ENCODE results near the gene COL2A1. TPM values are rescaled to one million over a fixed set of nuclear protein-coding genes. Genes with fewer than 3 reads are reported as not detected.

The COL2A1 gene
- total RNA-seq (under 1 TPM in 1 of 2 donors, not detected in 1; 0.06 TPM), polyA plus RNA-seq (ENCODE audit: insufficient read length in 6 of 6) (10 to 100 TPM; 66.1 to 91.3 (median 71.3) TPM)
- long read RNA-seq, donor 1, full-length matches to known transcripts: 4 of 9 reads
- long read RNA-seq, donor 1, partial matches to known transcripts: 5 of 9 reads
- long read RNA-seq, donor 1, other reads (novel, unspliced or antisense): 0 of 9 reads
- long read RNA-seq, donor 2, full-length matches to known transcripts: 5 of 23 reads
- long read RNA-seq, donor 2, partial matches to known transcripts: 18 of 23 reads
- long read RNA-seq, donor 2, other reads (novel, unspliced or antisense): 0 of 23 reads
- long read RNA-seq, donor 3, full-length matches to known transcripts: 5 of 5 reads
- long read RNA-seq, donor 3, partial matches to known transcripts: 0 of 5 reads
- long read RNA-seq, donor 3, other reads (novel, unspliced or antisense): 0 of 5 reads
- long read RNA-seq, donor 4: 0 reads
- long read RNA-seq, donor 5, partial matches to known transcripts: 15 of 17 reads
- long read RNA-seq, donor 5, other reads (novel, unspliced or antisense): 0 of 17 reads
- long read RNA-seq, donor 6, full-length matches to known transcripts: 4 of 4 reads
- long read RNA-seq, donor 6, partial matches to known transcripts: 0 of 4 reads
- long read RNA-seq, donor 6, other reads (novel, unspliced or antisense): 0 of 4 reads
- long read RNA-seq, donor 7, partial matches to known transcripts: 6 of 6 reads
- long read RNA-seq, donor 7, other reads (novel, unspliced or antisense): 0 of 6 reads
- long read RNA-seq, donor 8, full-length matches to known transcripts: 3 of 8 reads
- long read RNA-seq, donor 8, partial matches to known transcripts: 5 of 8 reads
- long read RNA-seq, donor 8, other reads (novel, unspliced or antisense): 0 of 8 reads
- long read RNA-seq, donor 9: 0 reads
- long read RNA-seq, donor 10: 0 reads
- long read RNA-seq, donor 11, partial matches to known transcripts: 0 of 1 reads
- long read RNA-seq, donor 11, other reads (novel, unspliced or antisense): 0 of 1 reads
- long read RNA-seq, donor 12, full-length matches to known transcripts: 2 of 2 reads
- long read RNA-seq, donor 12, partial matches to known transcripts: 0 of 2 reads
- long read RNA-seq, donor 12, other reads (novel, unspliced or antisense): 0 of 2 reads

GRCh38 chr12:48004053-48004941, at the start of gene COL2A1:
Gene COL2A1 (minus strand): TSS chr12:48004476. CDS start chr12:48004321, 155 bp downstream.
- ATAC-seq (no peak), DNase-seq (peak in 1 of 4 donors; percentile 67)
- intact Hi-C loops (cut with DNase I): no loop called here
- peak within 1 kb of the TSS; percentile 1 to 9 for H3K4me3 ChIP-seq
- no peaks in the 10 kb centered on the region for H3K9me3 ChIP-seq
- no peaks in the 10 kb centered on the region for H3K36me3 ChIP-seq
- H3K4me1 ChIP-seq: peaks cover 26 to 45% of the 10 kb centered on the region in 2 donors
- peaks cover 77 to 100% of the 10 kb centered on the region in 2 donors for H3K27me3 ChIP-seq
- no peak for TF ChIP-seq CTCF (IDR thresholded peaks at IDR 0.05)
- H3K27ac ChIP-seq: no peak within 1 kb of the TSS

- intact Hi-C loops (cut with DNase I): no loop called here
- no peak for TF ChIP-seq CTCF (IDR thresholded peaks at IDR 0.05)
- Histone ChIP-seq H3K36me3 (peaks cover 0 to 30% of the 10 kb centered on the region in 2 donors), H3K4me3 (no peak overlapping the region), H3K9me3 (peaks cover 0 to 4% of the 10 kb centered on the region in 2 donors), H3K27ac (no peak overlapping the region), H3K27me3 (no peaks in the 10 kb centered on the region), H3K4me1 (no peaks in the 10 kb centered on the region)
- ATAC-seq: no peak
- no peak for DNase-seq
Observed at GRCh38 chr12:48053883-48054282, 49.6 kb upstream of the COL2A1 start.

GRCh38 chr12:48053122-48053521, 48.8 kb upstream of the COL2A1 start:
- no peak for DNase-seq
- H3K27ac ChIP-seq: no peak overlapping the region

GRCh38 chr12:48051681-48052080, 47.4 kb upstream of the COL2A1 start:
- Histone ChIP-seq H3K27me3 (no peaks in the 10 kb centered on the region), H3K9me3 (no peaks in the 10 kb centered on the region), H3K36me3 (peaks cover 3 to 43% of the 10 kb centered on the region in 2 donors), H3K4me3 (no peak overlapping the region), H3K27ac (no peak overlapping the region), H3K4me1 (no peaks in the 10 kb centered on the region)
- ATAC-seq (no peak), DNase-seq (no peak)
- intact Hi-C loops (cut with DNase I): no loop called here
- no peak for TF ChIP-seq CTCF (IDR thresholded peaks at IDR 0.05)

More at GRCh38 chr12:48053122-48053521, 48.8 kb upstream of the COL2A1 start:
- Histone ChIP-seq H3K36me3 (peaks cover under 1 to 30% of the 10 kb centered on the region in 2 donors), H3K9me3 (no peaks in the 10 kb centered on the region), H3K4me3 (no peak overlapping the region), H3K4me1 (no peaks in the 10 kb centered on the region), H3K27me3 (no peaks in the 10 kb centered on the region)
- no peak for ATAC-seq
- intact Hi-C loops (cut with DNase I): no loop called here
- no peak for TF ChIP-seq CTCF (IDR thresholded peaks at IDR 0.05)
